Brain microvascular endothelial cell (primary cell): ENCODE measurements around the gene MFNG.

Experiments
- DNase-seq: peaks from one replicate; pipeline ENCODE4 v3.0.0-alpha.2; 2020
- H3K27ac ChIP-seq: fragments of 250-450 bp; sonication (Bioruptor Pico); 2 replicates; pipeline ENCODE4 v1.5.1; 2020; ENCODE audit warnings: mild to moderate bottlenecking, moderate library complexity
- H3K27me3 ChIP-seq: fragments of 250-450 bp; sonication (Bioruptor Pico); replicated peaks from 2 replicates; pipeline ENCODE4 v1.5.1; 2020; ENCODE audit warnings: mild to moderate bottlenecking
- H3K36me3 ChIP-seq: fragments of 250-450 bp; sonication (Bioruptor Pico); replicated peaks from 2 replicates; pipeline ENCODE4 v1.5.1; 2020; ENCODE audit warnings: mild to moderate bottlenecking
- H3K4me3 ChIP-seq: 2 replicates; pipeline ENCODE4 v1.5.1; 2011; ENCODE audit warnings: low read depth, mild to moderate bottlenecking, control low read depth, low read length, moderate library complexity
- in situ Hi-C: cut with HindIII; loops from 2 replicates; pipeline ENCODE4 v1.10.0; 2017; ENCODE audit warnings: low sequenced_read_pairs, low pct_ligation_motif_present
- TF ChIP-seq, protein P1 (sequence below): IDR thresholded peaks from 2 replicates; pipeline ENCODE4 v1.5.1; 2011; ENCODE audit warnings: low read depth, mild to moderate bottlenecking, moderate library complexity, low read length, control low read depth, inconsistent platforms; ENCODE audit errors: missing control alignments

Gene MFNG

DNA sequence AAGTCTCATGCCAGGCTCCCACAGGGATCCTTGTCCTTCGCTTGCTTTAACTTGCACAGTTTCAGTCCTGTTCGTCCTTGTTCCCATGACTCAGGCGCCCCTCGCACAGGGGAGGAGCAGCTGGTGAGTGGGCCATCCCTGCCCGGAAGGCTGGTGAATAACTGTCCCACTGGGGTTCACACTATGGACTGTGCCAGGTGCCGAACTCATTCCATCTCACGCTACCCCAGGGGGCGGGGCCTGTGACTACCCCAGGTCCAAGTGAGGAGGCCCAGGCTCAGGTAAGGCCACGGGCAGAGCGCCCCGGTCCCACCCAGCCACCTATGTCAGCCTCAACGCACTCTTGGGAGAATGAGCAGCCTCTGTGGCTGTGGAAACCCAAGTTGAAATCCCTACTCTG is 40.2 kb upstream of the MFNG start:
- Histone ChIP-seq H3K36me3 (no peaks in the 10 kb centered on the region), H3K27ac (peak overlapping the region; percentile 20), H3K27me3 (no peaks in the 10 kb centered on the region), H3K4me3 (no peak overlapping the region)
- TF ChIP-seq, protein P1, sequence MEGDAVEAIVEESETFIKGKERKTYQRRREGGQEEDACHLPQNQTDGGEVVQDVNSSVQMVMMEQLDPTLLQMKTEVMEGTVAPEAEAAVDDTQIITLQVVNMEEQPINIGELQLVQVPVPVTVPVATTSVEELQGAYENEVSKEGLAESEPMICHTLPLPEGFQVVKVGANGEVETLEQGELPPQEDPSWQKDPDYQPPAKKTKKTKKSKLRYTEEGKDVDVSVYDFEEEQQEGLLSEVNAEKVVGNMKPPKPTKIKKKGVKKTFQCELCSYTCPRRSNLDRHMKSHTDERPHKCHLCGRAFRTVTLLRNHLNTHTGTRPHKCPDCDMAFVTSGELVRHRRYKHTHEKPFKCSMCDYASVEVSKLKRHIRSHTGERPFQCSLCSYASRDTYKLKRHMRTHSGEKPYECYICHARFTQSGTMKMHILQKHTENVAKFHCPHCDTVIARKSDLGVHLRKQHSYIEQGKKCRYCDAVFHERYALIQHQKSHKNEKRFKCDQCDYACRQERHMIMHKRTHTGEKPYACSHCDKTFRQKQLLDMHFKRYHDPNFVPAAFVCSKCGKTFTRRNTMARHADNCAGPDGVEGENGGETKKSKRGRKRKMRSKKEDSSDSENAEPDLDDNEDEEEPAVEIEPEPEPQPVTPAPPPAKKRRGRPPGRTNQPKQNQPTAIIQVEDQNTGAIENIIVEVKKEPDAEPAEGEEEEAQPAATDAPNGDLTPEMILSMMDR = no peak
- in situ Hi-C loops = no loop called here
- DNase-seq = peak; percentile 41

DNA sequence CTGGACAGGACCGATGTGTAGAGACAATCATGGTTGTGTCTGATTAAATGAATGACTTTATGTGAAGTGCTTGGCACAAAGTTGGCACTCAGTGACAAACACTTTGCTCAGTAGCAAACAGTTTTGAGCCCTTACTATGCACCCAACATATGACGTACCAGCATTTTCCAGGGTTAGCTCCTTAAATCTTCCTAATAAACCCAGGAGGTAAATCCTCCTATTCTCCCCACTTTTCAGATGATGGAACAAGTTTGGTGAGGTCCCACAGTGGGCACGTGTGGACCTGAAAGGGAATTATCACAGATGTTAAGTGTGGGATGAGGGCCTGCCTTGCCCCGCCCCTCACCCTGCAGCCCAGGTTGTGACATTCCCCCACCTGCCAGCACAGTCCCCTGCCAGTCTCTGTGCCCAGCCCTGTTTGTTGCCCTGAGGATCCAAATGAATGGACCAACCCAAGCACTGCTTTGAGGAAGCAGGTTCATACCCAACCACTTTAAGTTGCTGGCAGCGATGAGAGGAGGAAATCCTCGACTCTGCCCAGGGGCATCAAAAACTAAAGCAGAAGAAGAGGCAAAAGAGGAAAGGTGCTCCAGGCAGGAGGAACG is 39.7 kb upstream of the MFNG start:
- Histone ChIP-seq H3K27ac (peak overlapping the region; percentile 20), H3K4me3 (no peak overlapping the region), H3K27me3 (no peaks in the 10 kb centered on the region), H3K36me3 (no peaks in the 10 kb centered on the region)
- no peak for DNase-seq
- TF ChIP-seq, protein P1 = no peak
- in situ Hi-C loops = no loop called here

DNA sequence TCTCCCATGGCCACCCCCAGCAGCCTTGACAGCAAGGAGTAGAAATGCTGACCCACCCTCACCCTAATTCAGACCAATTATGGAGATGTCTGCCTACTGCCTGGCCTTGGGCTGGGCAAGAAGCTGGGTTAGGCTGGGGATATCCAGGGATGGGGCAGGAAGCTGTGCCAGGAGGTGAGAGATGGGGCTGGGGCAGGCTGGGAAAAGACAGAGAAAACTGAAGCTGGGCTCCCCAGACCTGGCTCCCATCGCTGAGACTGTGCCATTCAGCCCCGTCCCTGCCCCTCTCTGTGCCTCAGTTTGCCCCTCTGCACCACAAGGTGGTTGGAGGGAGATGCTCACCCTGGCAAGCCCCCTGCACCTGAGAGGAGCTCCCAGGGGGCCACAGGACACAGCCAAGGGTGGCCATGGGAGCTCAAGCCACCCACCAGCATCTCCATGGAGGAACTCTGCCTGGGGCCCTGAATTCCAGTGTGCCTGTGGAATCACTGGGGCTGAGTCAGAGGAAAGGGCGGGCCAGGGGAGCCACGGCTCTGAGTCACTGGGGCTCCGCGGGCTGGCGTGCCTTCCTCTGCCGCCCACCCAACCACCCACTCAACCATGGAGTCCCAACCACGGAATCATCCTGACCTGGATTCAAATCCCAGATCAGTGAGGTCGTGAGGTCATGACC is 39.0 kb upstream of the MFNG start:
- DNase-seq = peak; percentile 85
- in situ Hi-C loops = no loop called here
- H3K4me3 ChIP-seq = no peak overlapping the region

DNA sequence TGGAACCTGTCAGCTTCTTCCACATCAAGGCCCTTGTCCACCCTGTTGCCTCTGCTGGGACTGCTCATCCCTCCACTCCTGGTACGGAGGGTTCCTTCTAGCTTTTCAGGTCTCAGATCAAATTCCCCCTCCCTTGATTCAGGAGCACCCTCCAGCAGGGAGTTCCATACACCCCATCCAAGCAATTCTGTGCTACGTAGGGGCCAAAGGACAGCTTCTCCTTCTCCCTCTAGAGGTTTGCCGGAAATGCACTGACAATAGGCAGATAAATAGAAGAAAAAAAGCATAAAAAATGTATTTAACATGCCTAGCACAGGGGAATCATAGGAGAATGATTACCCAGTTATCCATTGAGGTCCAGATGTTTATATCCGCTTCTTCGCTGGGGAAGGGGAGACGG is 36.3 kb upstream of the MFNG start:
- no peak for DNase-seq
- Histone ChIP-seq H3K27ac (no peak overlapping the region), H3K4me3 (no peak overlapping the region), H3K27me3 (no peaks in the 10 kb centered on the region), H3K36me3 (no peaks in the 10 kb centered on the region)
- in situ Hi-C loops = no loop called here
- TF ChIP-seq, protein P1 = peak; percentile 34

More for the DNA sequence above, 39.0 kb upstream of the MFNG start:
- Histone ChIP-seq H3K27ac (peak overlapping the region; percentile 45), H3K27me3 (no peaks in the 10 kb centered on the region), H3K36me3 (no peaks in the 10 kb centered on the region)
- TF ChIP-seq, protein P1 = no peak

DNA sequence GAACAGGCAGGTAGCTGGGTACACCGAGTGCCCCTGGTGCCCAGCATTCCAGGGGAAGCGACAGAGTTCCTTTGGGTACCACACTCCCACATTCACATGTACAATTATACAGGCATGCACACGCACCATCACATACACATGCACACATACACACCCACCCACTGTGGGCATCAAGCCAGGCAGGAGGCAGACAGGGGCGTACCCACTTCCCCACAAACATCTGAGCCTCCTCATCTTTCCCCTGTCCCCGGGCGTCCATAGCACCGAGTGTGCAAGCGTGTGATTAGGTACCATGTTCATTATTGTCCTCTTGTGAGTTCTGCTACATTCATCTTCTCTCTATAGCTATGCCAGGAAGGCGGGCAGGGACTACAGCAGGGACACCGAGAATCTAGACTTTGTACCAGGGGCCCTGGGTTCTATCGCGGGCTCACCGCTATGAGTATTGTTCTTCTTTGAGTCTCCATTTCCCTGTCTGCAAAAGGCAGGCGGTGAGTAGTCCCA is 35.1 kb upstream of the MFNG start:
- in situ Hi-C loops = no loop called here
- TF ChIP-seq, protein P1 = no peak

More for the DNA sequence above, 35.1 kb upstream of the MFNG start:
- H3K27ac ChIP-seq = no peak overlapping the region
- H3K36me3 ChIP-seq = no peaks in the 10 kb centered on the region
- H3K4me3 ChIP-seq = no peak overlapping the region
- H3K27me3 ChIP-seq = no peaks in the 10 kb centered on the region
- DNase-seq = no peak
